Measurements from ENCODE around the gene MAD1L1. TPM values are rescaled to one million over a fixed set of nuclear protein-coding genes. Genes with fewer than 3 reads are reported as not detected.

Gene MAD1L1
- total and polyA plus RNA-seq, 2 donors: 23.1 to 27.4 TPM

DNA sequence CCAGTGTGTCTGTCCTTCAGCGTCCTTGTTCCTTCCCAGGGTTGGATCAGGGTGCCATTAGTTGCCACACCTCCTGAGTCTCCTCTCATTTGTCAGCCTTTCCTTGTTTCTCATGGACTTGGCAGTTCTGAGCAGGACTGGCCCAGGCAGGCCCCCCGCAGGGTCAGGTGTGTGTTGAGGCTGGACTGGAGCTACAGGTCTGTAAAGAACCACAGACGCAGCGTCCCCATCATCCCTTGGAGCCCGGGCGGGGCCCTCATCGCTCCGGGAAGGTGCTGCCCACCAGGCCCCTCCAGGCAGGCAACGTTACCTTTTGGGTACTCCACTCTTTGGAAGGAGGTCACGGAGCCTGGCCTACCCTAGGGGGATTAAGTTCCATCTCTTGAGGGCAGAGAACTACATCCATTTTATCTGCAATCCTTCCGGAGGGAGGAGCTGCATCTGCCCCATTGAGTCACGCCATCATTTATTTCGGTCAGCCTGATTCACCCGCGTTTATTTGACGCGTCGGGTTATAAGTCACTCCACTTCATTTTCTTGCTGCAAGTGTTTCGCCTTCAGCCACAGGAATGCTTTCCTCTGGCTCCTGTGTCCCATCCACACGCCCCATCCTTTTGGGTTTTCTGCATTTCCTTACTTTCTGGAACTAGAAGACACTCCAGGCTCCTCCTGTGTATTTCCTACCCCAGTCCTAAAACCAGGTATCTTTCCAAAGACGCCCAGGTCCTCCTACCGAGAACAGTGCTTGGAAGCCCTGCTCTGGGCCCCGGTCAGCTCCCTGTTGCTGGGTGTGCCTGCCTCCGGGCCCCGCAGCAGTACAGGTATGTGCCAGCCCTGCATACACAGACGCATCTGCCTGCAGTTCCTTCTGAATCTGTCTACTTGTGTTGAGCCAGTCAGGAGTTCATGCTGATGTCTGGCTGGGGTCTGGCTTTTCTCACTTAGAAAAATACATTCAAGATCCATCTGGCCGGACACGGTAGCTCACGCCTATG lies 141.9 kb downstream of the MAD1L1 start:
- H3K27ac ChIP-seq (ENCODE audit: low read depth): no peak overlapping the region
- no peak for DNase-seq (ENCODE audit: extremely low spot score)
- H3K4me1 ChIP-seq (ENCODE audit: insufficient read depth): no peaks in the 10 kb centered on the region
- WGBS: 97% methylated on average over 29 of the region's 29 CpGs
- no peak overlapping the region for H3K4me3 ChIP-seq (ENCODE audit: low read depth, low read length)
- H3K36me3 ChIP-seq (ENCODE audit: insufficient read depth): no peaks in the 10 kb centered on the region

DNA sequence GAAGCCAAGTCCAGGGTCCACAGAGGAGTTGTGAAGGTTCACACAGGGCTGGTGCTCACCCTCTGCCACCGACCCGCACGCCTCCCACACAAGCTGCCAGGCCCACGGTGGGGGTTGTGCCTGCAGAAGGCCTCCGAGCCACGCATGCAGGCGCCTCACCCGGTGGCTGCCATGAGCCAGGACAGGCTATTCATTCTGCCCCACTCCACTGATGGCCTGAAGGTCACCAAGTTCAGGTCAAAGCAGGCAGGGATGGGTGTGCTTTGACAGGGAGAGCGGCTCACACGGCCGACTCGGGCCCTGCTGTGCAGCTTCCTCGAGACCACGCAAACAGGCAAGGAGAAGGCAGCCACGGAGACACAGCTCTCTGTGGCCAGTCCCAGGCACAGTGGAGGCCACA lies 143.9 kb downstream of the MAD1L1 start:
- DNase-seq (ENCODE audit: extremely low spot score): no peak
- 97% methylated on average over 15 of the region's 15 CpGs for WGBS
- Histone ChIP-seq H3K27ac (ENCODE audit: low read depth) (no peak overlapping the region), H3K4me3 (ENCODE audit: low read depth, low read length) (no peak overlapping the region), H3K4me1 (ENCODE audit: insufficient read depth) (no peaks in the 10 kb centered on the region), H3K36me3 (ENCODE audit: insufficient read depth) (no peaks in the 10 kb centered on the region)

DNA sequence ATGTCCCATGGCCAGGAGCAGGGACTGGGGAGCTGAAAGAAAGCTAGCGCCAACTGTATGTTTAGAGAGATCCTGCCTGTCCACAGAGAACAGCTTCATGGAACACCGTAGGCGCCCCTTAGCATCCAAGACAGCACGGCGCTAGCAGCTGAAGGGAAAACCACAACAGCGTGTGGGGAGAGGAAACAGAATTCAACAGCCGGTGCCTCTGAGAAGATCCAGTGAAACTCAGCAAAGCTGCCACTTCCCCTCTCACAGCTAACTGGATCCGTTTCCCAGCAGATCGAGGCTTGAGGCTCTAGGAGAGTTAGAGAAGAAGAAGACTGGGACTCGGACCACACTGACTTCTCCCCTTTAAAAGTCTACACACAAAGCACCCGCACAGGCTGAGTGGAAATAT lies 145.0 kb downstream of the MAD1L1 start:
- Histone ChIP-seq H3K4me1 (ENCODE audit: insufficient read depth) (no peaks in the 10 kb centered on the region), H3K36me3 (ENCODE audit: insufficient read depth) (no peaks in the 10 kb centered on the region), H3K27ac (ENCODE audit: low read depth) (no peak overlapping the region), H3K4me3 (ENCODE audit: low read depth, low read length) (no peak overlapping the region)
- DNase-seq (ENCODE audit: extremely low spot score): no peak
- WGBS: 88% methylated on average over 11 of the region's 11 CpGs

DNA sequence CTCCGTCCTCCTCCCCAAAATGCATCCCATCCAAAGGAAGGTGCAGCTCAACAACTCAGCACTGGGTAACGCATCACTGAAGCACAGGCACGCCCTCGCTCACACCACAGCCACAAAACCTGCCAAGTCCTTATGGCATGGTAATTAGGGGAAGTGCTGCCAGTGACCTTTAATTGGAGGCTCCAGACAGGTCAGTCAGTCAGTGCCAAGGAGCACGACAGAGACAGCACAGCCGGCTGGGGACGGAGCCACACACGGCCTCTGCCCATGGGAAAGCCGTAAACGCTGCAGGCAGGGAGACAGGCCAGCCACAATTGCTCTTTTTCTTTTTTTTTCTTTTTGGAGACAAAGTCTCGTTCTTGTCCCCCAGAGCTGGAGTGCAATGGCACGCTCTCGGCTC lies 146.5 kb downstream of the MAD1L1 start:
- DNase-seq (ENCODE audit: extremely low spot score): no peak
- Histone ChIP-seq H3K36me3 (ENCODE audit: insufficient read depth) (no peaks in the 10 kb centered on the region), H3K4me1 (ENCODE audit: insufficient read depth) (no peaks in the 10 kb centered on the region), H3K4me3 (ENCODE audit: low read depth, low read length) (no peak overlapping the region), H3K27ac (ENCODE audit: low read depth) (no peak overlapping the region)
- 81% methylated on average over 13 of the region's 13 CpGs for WGBS

DNA sequence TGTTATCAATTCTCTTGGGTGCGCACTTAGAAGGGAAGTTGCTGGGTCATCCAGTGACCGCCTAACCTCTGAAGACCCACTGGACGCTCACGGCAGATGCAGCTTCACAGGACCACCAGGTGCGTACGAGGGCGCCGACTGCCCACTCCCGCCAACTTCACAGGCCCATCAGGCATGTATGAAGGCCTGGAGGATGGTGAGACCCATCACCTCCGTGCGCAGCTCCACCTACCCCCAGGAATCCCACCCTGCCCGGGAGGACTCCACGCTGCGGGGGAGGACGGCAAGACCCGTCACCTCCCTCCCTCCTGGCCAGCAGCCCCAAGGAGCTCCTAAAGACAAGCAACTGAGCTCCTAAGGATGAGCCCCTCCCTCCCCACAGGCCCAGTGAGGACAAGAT lies 146.9 kb downstream of the MAD1L1 start:
- DNase-seq (ENCODE audit: extremely low spot score): no peak
- Histone ChIP-seq H3K27ac (ENCODE audit: low read depth) (no peak overlapping the region), H3K4me3 (ENCODE audit: low read depth, low read length) (no peak overlapping the region), H3K36me3 (ENCODE audit: insufficient read depth) (no peaks in the 10 kb centered on the region), H3K4me1 (ENCODE audit: insufficient read depth) (no peaks in the 10 kb centered on the region)
- 97% methylated on average over 16 of the region's 16 CpGs for WGBS

DNA sequence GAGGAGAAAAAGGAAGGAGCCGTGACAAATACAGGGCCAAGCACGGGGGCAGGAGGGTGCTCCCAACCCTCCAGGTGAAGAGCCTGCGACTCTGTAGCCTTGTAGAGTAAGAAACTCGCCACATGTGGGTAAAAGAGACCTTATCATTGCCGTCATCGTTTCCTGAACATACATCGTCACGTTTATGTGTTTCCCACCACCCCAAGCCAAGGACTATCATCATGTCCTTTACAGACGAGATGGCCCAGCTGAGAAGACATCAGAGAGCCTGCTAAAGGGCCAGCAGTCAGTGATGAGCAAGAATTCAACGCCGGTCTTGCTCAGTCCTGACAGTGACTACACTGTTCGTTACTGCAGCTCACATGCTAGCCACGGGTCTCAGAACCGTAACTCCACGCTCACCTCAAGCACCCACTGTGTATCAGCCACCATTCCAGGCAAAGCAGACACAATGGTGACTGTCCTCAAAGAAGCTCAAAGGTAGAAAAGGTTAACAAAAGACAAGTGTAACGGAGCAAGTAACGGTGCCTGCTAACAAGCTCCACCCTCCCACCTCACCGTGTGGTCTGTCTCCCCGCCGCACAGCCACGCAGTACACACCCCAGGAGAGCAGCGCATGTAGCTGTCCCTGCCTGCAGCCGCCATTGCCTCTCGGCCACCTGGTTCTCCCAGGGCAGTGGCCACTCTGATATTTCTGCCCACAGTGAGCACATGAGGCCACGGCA lies 147.8 kb downstream of the MAD1L1 start:
- H3K27ac ChIP-seq (ENCODE audit: low read depth): no peak overlapping the region
- H3K36me3 ChIP-seq (ENCODE audit: insufficient read depth): no peaks in the 10 kb centered on the region
- no peak overlapping the region for H3K4me3 ChIP-seq (ENCODE audit: low read depth, low read length)
- 94% methylated on average over 25 of the region's 25 CpGs for WGBS
- no peaks in the 10 kb centered on the region for H3K4me1 ChIP-seq (ENCODE audit: insufficient read depth)
- no peak for DNase-seq (ENCODE audit: extremely low spot score)

DNA sequence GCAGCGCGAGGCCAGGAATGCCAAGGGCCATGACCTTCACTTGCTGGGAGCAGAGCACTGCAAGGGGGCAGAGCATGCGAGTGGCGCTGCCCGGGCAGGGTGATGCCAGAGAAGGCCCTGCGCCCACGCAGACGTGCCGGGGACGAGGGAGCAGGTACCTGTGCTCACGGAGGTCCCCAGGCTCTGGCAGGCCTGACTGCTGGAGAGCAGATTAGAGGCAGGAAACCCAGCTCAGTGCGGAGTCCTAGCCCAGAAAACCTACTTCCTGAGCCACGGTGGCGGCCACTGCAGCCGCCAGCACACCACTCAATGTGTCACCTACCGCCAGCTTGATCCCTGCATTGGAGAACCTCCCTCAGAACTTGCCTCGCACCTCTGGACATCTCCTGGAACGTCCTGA lies 148.4 kb downstream of the MAD1L1 start:
- WGBS: 92% methylated on average over 18 of the region's 18 CpGs
- Histone ChIP-seq H3K4me1 (ENCODE audit: insufficient read depth) (no peaks in the 10 kb centered on the region), H3K36me3 (ENCODE audit: insufficient read depth) (no peaks in the 10 kb centered on the region), H3K4me3 (ENCODE audit: low read depth, low read length) (no peak overlapping the region), H3K27ac (ENCODE audit: low read depth) (no peak overlapping the region)
- no peak for DNase-seq (ENCODE audit: extremely low spot score)

DNA sequence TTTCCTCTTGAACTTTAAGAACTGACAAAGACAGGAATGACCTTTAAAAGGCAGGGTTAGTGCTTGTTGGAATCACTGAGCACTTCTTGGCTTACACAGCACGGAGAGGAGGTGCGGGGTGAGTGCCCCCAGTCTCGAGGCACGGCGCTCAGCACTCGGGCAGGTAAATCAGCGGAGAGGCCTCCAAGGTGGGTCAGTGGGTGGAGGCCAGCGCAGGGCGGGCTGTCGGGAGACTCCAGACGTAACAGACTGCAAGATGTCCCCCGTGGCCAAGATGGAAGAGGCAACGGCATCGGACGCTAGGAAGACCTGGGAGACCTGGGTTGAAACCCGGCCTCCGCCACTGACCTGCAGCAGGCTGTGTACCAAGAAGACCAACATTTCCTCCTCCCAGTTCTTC lies 149.4 kb downstream of the MAD1L1 start:
- Histone ChIP-seq H3K27ac (ENCODE audit: low read depth) (no peak overlapping the region), H3K36me3 (ENCODE audit: insufficient read depth) (no peaks in the 10 kb centered on the region), H3K4me3 (ENCODE audit: low read depth, low read length) (no peak overlapping the region), H3K4me1 (ENCODE audit: insufficient read depth) (no peaks in the 10 kb centered on the region)
- 93% methylated on average over 17 of the region's 17 CpGs for WGBS
- no peak for DNase-seq (ENCODE audit: extremely low spot score)

DNA sequence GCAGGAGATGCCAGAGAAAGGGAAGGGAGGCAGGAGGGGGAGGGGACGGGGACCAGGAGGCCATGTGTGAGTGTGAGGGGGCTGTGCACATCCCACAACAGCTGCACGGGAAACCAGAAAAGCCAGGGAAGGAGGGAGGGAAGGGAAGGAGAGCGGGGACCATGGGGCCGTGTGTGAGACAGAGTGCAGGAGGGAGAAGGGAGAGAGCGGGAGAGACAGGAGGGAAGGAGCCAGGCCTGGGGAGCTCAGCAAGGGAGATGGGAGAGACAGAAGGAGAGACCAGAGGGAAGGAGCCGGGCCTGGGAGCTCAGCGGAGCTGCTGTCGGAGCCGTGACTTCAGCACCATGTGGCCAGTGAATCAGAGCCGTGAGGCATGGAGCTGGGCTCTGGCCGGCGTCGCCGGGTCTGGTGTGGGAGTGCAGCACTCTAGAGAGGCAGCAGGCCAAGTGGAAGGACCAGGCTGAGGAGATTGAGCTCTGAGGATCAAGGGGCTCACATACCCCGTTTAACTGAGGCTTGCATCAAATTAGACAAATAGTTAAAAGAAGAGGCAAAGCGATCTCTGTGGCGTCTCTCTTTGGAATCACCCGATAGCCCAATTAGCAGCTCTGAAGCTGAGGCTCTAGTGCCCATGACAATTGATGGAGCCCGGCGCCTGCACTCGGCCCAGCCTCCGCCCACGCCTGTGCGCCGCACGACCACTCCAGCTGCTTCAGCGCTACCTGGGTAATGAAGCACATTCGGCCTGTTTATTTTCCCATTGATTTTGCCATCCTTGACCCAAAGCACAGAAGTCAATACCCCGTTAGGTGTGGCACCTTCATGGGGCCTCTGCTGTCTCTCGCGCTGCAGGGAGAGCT lies 150.4 kb downstream of the MAD1L1 start:
- H3K4me1 ChIP-seq (ENCODE audit: insufficient read depth): no peaks in the 10 kb centered on the region
- no peak overlapping the region for H3K4me3 ChIP-seq (ENCODE audit: low read depth, low read length)
- H3K27ac ChIP-seq (ENCODE audit: low read depth): no peak overlapping the region
- DNase-seq (ENCODE audit: extremely low spot score): no peak
- WGBS: 76% methylated on average over 31 of the region's 31 CpGs
- H3K36me3 ChIP-seq (ENCODE audit: insufficient read depth): no peaks in the 10 kb centered on the region

DNA sequence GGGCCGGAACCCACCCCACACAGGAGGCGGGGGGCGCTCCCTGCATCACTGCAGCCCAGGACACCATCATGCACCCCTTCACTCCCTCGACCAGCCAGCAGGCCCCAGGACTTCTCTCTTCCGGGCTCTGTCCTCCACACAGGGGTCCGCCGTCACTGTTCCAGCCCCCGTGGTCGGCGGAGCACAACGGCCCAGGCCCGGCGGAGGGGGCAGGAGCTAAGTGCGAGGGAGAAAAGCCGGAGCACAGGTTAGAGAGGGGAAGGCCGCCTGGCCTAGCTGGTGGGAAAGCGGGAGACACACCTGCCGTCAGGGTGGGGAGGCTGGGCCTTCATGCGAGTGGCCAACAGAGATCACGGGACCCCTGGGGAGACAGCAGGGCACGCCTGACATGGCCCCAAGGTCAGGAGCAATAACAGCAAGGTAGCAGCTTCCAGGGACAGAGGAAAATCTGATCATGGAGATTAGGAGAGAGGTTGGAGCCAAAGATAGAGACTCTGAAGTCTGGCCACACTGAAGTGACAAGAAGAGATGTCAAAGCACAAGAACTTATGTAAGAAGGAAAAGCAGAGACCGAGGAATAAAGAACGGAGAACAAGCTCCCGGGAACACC lies 151.1 kb downstream of the MAD1L1 start:
- Histone ChIP-seq H3K4me1 (ENCODE audit: insufficient read depth) (no peaks in the 10 kb centered on the region), H3K4me3 (ENCODE audit: low read depth, low read length) (no peak overlapping the region), H3K36me3 (ENCODE audit: insufficient read depth) (no peaks in the 10 kb centered on the region), H3K27ac (ENCODE audit: low read depth) (no peak overlapping the region)
- no peak for DNase-seq (ENCODE audit: extremely low spot score)
- WGBS: 94% methylated on average over 24 of the region's 24 CpGs

DNA sequence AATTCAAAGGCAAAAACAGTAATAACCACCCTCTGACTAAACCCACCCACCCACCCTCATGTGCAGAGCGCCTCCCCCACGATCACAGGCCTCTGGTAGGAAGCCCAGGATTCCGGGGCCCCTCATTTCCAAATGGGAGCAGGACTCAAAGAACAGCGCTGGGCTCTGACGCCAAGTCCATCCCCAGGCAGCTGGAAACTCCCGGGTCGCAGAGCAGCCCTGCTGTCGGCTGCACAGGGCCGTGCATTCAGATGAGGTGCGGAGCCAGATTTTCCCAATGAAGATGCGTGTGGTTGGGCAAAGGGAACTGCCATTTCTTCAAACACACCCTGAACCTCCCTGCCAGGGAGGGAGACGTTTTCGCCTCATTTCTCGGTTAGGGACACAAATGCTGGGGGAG lies 152.3 kb downstream of the MAD1L1 start:
- no peaks in the 10 kb centered on the region for H3K36me3 ChIP-seq (ENCODE audit: insufficient read depth)
- no peak for DNase-seq (ENCODE audit: extremely low spot score)
- no peaks in the 10 kb centered on the region for H3K4me1 ChIP-seq (ENCODE audit: insufficient read depth)
- WGBS: 96% methylated on average over 14 of the region's 14 CpGs
- no peak overlapping the region for H3K27ac ChIP-seq (ENCODE audit: low read depth)
- H3K4me3 ChIP-seq (ENCODE audit: low read depth, low read length): no peak overlapping the region

DNA sequence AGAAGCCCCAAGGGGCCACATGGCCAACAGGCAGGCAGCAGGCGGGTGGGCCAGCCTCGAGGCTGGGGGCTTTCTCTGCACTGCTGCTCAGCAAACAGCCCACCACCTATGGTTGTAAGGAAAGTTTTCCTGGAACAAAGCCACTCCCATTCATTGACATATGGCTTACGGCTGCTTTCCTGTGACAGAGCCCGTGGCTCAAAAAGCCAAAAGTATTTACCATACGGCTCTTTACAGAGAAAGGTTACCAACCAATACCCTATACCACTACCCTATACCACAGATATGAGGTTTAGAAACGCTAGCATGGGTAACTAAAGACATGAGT lies 152.7 kb downstream of the MAD1L1 start:
- Histone ChIP-seq H3K36me3 (ENCODE audit: insufficient read depth) (no peaks in the 10 kb centered on the region), H3K27ac (ENCODE audit: low read depth) (no peak overlapping the region), H3K4me1 (ENCODE audit: insufficient read depth) (no peaks in the 10 kb centered on the region), H3K4me3 (ENCODE audit: low read depth, low read length) (no peak overlapping the region)
- DNase-seq (ENCODE audit: extremely low spot score): no peak
- WGBS: 81% methylated on average over 6 of the region's 6 CpGs

DNA sequence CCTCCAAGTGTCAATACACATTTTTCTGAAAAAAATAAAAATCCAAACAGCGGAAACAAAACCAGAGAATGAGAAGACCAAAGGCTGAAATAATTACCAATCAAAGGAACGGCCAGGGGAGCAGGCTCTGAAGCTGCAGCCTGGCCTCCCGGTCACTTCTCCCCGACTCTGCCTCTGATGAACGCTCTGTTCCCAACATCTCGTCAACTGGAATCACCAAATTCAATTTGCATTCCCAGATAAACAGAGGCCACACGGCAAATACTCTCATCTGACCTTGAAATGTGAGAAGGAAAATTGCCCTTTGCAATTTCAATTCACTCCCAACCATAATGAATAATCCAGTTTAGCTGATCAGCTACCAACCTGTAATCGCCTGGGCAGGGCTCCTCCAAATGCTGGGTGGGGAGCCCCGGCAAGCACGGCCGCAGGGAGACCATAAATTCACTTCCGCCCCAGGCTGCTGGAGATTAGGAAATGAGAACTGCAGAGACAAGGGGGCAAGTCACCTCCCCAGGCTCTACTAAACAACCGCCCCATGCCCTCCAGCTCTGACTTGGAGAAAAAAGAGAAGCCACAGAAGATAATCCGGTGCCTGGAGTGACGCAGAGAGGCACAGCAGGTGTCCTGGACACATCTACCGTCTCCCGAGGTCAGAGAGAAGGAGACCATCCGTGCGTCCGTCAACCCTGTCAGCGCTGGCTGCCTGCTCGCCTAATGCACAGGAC lies 153.2 kb downstream of the MAD1L1 start:
- no peak overlapping the region for H3K27ac ChIP-seq (ENCODE audit: low read depth)
- H3K4me1 ChIP-seq (ENCODE audit: insufficient read depth): no peaks in the 10 kb centered on the region
- DNase-seq (ENCODE audit: extremely low spot score): no peak
- WGBS: 86% methylated on average over 22 of the region's 22 CpGs
- no peaks in the 10 kb centered on the region for H3K36me3 ChIP-seq (ENCODE audit: insufficient read depth)
- no peak overlapping the region for H3K4me3 ChIP-seq (ENCODE audit: low read depth, low read length)

Data from urinary bladder (tissue), 4 donors.